Activated T-cell treated with anti-CD3 and anti-CD28 coated beads for 4 hours (primary cell): Measurements from ENCODE around the gene TUNAR.
"Not testable (repeated sequence)": the region's sequence is repeated elsewhere in the genome, so short reads cannot be mapped to it uniquely, and the experiment has no call there.

ENCODE experiments used
- DNase-seq: peaks from one replicate; pipeline ENCODE4 v3.0.0-alpha.2; 2020

The TUNAR gene

DNA sequence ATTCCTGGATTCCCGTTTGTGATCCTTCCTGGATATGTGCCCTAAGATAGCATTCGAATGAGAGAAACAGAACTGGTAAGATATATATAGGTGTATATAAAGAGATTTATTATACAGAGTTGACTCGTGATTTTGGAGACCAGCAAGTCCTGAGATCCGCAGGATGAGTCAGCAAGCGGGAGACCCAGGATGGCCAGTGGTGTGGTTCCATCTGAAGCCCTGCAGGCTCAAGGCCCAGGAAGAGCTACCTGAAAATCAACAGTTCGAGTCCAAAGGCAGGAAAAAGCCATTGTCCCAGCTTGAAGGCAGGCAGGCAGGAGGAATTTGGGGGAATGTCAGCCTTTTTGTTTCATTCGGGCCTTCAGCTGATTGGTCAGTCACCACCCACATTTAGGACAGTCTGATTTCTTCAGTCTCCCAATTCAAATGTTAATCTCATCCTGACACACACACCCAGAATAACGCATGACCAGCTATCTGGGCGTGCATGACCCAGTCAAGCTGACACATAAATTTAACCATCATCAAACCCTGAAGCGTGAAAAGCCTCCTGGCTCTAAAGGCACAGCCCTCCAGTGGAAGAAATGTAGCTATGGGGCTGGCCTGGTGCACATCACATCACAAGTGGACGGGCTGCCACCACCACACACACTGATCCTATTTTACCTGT is 44.3 kb downstream of the TUNAR start:
- DNase-seq = no peak

- DNase-seq = no peak
Observed at GRCh38 chr14:95922080-95922479, 45.4 kb downstream of the TUNAR start.

- DNase-seq = no peak
Observed at GRCh38 chr14:95928751-95929150, 52.1 kb downstream of the TUNAR start.

GRCh38 chr14:95931384-95931783 is 54.8 kb downstream of the TUNAR start:
- DNase-seq = no peak

DNA sequence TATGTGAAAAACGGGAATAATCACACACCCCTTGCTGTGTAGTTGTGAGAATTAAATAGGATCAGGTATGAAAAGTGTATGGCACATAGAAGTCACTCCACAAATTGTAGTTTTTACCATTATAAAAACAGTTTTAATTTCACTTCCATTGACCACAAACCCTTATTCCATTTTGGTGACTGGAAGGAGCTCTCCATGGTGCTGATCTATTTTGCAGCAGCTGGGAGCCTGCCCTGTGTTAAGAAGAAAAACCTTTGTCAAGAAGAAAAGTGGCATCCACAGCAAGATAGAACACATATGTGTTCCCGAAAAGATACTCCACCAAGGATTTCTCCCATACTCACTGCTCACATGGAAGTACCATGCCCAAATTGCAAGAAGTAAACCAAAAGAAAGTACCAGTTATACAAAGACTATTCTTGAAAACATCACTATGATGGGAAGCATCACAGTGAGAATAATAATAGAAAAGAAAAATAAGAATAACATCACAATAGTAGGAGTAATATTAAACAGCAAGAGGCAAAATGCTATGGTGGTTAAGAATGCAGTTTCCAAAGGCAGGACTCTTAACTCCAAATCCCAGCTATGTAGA is 58.7 kb downstream of the TUNAR start:
- no peak for DNase-seq

DNA sequence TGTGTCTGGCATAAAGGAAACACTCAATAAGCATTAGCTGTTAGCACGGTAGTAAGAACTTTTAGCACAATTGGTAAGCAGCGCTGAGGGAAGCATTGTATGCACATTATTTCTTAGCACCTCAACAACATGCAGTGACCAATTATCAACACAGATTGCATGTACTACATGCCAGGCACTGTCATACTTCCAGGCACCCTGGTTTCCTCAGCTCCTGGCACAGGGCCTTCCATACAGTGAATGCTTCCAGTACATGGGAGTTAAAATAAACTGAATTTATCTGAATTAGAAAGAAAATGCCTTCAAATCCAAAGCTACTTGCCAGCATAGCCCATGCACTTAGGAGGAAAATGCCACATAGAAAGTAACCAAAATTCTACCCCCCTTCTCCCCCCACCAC is 59.4 kb downstream of the TUNAR start:
- no peak for DNase-seq

- no peak for DNase-seq
Observed at GRCh38 chr14:95939335-95939734, 62.7 kb downstream of the TUNAR start.

- DNase-seq = no peak
Observed at GRCh38 chr14:95941897-95942296, 65.3 kb downstream of the TUNAR start.

GRCh38 chr14:95943699-95944098 is 67.1 kb downstream of the TUNAR start:
- DNase-seq = no peak

DNA sequence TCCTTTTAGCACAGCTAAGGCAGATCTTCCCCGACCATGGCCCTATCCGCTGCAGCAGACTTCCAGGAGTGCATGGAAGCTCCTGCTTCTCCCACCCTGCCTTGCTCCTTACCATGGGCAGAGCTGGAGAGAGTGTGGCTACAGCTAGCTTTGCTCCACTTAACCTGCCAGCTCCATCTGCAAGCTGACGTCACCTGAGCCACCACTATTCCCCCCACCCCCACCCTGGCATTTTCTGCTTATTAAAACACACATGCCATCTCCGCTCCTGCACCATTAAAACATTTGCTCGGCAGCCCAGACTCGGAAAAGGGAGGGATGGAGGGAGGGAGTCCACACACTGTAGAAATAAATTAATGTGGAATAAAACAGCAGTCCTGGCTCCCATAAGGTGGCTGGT is 67.8 kb downstream of the TUNAR start:
- DNase-seq = no peak

DNA sequence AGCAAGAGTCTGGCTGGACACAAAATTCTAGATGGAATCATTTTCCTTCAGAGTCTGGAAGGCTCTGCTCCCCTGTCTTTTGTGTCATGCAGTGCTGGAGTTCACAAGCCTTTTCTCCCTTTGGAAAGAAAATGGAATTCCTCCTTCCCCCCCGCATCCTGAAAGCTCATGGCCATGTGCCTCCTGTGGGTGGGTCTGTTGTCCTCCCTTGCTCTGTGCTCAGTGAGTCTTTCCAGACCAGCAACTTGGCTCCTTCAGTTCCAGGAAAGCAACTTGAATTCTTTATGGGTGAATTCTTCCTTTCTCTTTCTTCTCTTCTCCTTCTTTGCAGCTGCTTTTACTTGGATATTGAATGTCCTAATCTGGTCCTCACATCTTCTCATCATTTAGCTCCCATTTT is 70.2 kb downstream of the TUNAR start:
- DNase-seq = no peak

DNA sequence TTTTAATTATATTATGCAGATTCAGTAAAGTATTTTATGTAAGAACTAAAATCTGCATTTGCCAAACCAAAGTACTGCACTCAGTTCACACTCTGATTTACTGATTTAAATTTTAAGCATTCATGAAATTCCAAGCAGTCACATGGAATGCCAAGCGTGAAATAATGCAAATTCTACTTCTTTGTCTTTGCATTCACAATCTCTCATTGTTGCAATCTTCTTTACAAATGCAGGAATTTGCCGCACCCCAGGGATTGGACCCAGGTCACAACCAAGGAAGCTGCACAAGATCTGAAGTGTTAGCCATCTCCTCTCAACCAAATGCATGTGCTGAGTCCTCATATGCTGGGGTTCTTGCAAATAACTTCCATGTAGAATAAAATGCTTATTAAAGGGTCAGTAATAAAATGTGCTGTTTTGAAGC is 71.9 kb downstream of the TUNAR start:
- DNase-seq = no peak

DNA sequence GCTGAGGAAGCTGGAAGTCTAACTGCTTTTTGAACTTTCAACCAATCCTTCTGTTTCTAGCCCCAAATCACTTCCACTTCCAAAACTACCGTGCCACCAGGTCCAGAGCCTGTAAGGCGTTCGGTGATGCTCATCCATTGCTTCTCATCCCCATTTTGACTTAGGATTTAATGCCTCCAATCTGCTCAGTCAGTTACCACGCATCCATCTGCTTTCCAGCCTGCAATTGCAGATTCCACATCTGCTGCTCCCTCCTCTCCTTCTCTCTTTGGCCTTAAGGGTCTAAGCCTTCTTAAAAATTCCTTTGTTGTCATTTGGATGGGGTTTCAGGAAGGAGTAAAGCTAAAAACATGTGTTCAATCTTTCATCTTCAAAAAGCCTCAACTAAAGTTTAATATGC is 74.7 kb downstream of the TUNAR start:
- no peak for DNase-seq

- no peak for DNase-seq
Observed at GRCh38 chr14:95953111-95953724, 76.6 kb downstream of the TUNAR start.

DNA sequence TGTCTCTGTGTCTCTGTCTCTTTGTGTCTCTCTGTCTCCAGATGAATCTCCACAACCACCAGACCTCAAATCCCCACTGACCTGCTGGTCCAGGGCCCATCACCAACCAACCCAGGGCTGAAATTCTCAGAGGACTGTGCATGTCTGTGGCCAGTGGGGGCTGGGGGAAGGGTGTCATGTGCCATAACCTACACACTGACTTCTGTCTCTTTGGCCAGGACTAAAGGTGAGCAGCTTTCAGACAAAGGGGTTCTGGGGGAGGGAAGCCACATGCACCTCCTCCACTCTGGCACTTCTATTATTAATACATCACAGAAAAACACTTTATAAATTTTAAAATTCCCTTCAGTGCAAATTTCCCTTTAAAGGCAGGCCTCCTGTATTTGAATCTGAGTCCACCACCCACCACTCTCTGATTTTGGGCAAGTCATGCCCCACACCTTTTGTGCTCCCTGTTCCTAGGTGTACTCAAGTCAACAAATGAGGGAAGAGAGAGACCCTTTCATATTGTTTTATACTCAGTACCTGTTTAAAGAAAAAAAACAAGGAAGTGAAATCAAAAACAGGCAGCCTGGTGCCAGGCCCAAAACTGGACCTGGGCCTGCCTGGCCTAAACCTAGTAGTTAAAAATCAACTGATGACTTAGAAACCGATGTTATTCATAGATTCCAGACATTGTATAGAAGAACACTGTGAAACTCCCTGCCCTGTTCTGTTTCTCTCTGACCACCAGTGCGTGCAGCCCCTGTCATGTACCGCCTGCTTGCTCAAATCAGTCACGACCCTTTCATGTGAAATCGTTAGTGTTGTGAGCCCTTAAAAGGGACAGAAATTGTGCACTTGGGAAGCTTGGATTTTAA is 80.2 kb downstream of the TUNAR start:
- no peak for DNase-seq

GRCh38 chr14:95958105-95958504 is 81.5 kb downstream of the TUNAR start:
- DNase-seq = no peak

GRCh38 chr14:95959317-95959716 is 82.7 kb downstream of the TUNAR start:
- no peak for DNase-seq

DNA sequence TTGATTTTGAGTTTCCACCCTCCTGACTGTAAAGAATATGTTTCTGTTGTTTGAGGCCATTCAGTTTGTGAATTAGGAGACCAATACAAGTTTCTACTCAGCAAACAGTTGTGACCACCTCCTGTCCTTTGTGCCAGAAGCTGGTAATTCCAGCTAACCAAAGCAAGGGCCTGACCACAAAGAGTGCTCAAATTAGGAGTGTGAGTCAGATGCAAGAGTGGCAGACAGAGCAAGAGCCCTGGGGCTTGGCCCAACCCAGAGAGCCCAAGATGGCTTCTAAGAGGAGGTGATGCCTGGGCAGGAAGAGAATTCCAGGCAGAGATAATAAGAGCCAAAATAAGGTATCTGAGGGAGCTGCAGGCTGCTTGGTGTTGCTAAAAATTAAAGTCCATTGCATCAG is 84.8 kb downstream of the TUNAR start:
- DNase-seq = no peak

DNA sequence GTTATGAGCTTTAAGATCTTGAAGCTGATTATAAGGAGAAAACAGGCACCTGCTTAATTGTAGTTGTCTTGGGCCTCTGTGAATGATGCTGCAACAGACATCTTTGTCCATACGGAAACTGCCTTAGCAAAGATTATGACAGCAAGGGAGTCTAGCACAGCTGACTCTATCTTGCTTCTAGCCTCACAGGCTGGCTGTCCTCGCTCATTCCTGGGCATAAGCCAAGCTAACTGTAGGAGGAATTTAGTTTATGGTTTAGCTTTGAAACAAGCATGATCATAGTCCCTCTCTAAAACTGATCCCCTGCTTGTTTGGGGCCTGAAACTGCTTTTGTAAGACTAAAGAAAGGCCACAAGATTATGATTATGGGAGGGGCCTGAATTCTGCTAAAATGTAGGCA is 88.3 kb downstream of the TUNAR start:
- DNase-seq = no peak

DNA sequence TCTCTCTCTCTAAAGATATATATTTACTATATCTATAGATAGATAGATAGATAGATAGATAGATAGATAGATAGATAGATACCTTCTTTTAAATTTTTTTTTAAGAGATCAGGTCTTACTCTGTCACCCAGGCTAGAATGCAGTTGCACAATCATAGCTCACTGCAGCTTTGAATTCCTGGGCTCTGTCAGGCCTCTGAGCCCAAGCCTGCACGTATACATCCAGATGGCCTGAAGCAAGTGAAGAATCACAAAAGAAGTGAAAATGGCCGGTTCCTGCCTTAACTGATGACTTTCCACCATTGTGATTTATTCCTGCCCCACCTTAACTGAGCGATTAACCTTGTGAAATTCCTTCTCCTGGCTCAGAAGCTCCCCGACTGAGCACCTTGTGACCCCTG is 91.4 kb downstream of the TUNAR start:
- DNase-seq = not testable (repeated sequence)
